H1 (cell line): ENCODE measurements around the gene SPATA31E1. TPM values are rescaled to one million over a fixed set of nuclear protein-coding genes. Genes with fewer than 3 reads are reported as not detected.

Source experiments
- CBX8 ChIP-seq: fragments of 300-800, 300-1000 bp; sonication (generic); IDR thresholded peaks from 2 replicates; pipeline ENCODE4 v1.7.1; 2016; ENCODE audit warnings: low read depth, low read length, borderline replicate concordance
- CHD1 ChIP-seq: IDR thresholded peaks from 2 replicates; pipeline ENCODE4 v1.6.1; 2012; ENCODE audit warnings: low read depth, low read length, improper control_type of control experiment
- NRF1 ChIP-seq: IDR thresholded peaks from 2 replicates; pipeline ENCODE4 v1.6.1; 2011; ENCODE audit warnings: mild to moderate bottlenecking, low read depth, low read length, improper control_type of control experiment
- SP4 ChIP-seq: IDR thresholded peaks from 2 replicates; pipeline ENCODE4 v1.6.1; 2012; ENCODE audit warnings: low read length, inconsistent platforms
- SUZ12 ChIP-seq: fragments of 200-600 bp; sonication (generic); IDR thresholded peaks from 2 replicates; pipeline ENCODE4 v1.6.1; 2012; ENCODE audit warnings: mild to moderate bottlenecking, inconsistent platforms, low read length, moderate library complexity, mixed read lengths
- TAF7 ChIP-seq: optimal IDR thresholded peaks from 2 replicates; pipeline ENCODE3; 2011; ENCODE audit warnings: low read depth, mild to moderate bottlenecking, inconsistent platforms, low read length, moderate library complexity, borderline replicate concordance
- TCF12 ChIP-seq: IDR thresholded peaks from 2 replicates; pipeline ENCODE4 v1.6.1; 2011; ENCODE audit warnings: low read depth, mild to moderate bottlenecking, low read length
- YY1 ChIP-seq: IDR thresholded peaks from 2 replicates; pipeline ENCODE4 v1.6.1; 2011; ENCODE audit warnings: low read depth, mild to moderate bottlenecking, low read length
- ZNF274 ChIP-seq: IDR thresholded peaks from 2 replicates; pipeline ENCODE4 v1.7.0; 2012; ENCODE audit warnings: low read length, borderline replicate concordance; ENCODE audit errors: extremely low read depth
- polyA plus RNA-seq, 7 experiments: library from polyadenylated mRNA; depleted of rRNA in 3 of 7; stranded (reverse) in 5 of 7; unstranded in 2 of 7; fragments of >200 nt in 5 of 7; fragments of 200-250 nt in 2 of 7; gene quantifications; 1 replicate in 5 of 7; 2 replicates in 1 of 7; 4 replicates in 1 of 7; pipeline versions ENCODE4 v1.2.1 to v1.2.3, GENCODE V29; 2011 to 2013; ENCODE audit warnings: missing spikeins in 2 of 7, mixed read lengths in 2 of 7
- total RNA-seq: library from RNA; stranded (reverse); fragmentation: NEBNext Ultra II Directional; extraction: Animal tissue kit (Norgen Biotek cat#: 25700); gene quantifications from 2 replicates; pipeline ENCODE4 v1.2.1, GENCODE V29; 2021
- TF ChIP-seq, protein P1 (sequence below): fragments of 300-600 bp; sonication (generic); IDR thresholded peaks from 2 replicates; pipeline ENCODE4 v1.7.1; 2012; ENCODE audit warnings: low read length, moderate library complexity, mild to moderate bottlenecking, inconsistent platforms; ENCODE audit not compliant: insufficient replicate concordance
- TF ChIP-seq, protein P2 (sequence below): IDR thresholded peaks from 2 replicates; pipeline ENCODE4 v1.6.1; 2012; ENCODE audit warnings: low read length, inconsistent platforms

SPATA31E1 gene
- total and polyA plus RNA-seq, 2 of the 8 experiments (the other 6 are each of a cell fraction or from before 2014, with no cell fraction given): 0.05 to 0.09 TPM

DNA sequence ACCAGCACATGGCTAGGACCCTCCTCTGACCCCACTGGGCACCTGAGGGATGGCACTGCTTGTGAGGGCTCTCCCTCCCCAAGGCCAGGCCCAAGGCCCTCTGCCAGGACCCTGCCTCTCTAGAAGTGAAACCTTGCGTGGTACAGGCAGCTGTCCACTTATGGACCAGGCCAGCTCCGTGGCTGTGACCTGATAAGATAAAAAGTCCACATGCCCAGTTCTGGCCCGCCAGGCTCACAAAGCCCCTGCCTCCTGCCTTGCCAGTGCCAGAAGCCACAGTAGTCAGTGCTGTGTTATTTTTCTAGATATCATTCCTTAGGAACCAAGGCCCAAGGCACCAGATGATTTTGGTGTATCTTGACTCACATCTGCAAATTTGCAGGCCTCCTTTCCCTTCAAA is 14.0 kb upstream of the SPATA31E1 start (continued):
- TF ChIP-seq, protein P1, sequence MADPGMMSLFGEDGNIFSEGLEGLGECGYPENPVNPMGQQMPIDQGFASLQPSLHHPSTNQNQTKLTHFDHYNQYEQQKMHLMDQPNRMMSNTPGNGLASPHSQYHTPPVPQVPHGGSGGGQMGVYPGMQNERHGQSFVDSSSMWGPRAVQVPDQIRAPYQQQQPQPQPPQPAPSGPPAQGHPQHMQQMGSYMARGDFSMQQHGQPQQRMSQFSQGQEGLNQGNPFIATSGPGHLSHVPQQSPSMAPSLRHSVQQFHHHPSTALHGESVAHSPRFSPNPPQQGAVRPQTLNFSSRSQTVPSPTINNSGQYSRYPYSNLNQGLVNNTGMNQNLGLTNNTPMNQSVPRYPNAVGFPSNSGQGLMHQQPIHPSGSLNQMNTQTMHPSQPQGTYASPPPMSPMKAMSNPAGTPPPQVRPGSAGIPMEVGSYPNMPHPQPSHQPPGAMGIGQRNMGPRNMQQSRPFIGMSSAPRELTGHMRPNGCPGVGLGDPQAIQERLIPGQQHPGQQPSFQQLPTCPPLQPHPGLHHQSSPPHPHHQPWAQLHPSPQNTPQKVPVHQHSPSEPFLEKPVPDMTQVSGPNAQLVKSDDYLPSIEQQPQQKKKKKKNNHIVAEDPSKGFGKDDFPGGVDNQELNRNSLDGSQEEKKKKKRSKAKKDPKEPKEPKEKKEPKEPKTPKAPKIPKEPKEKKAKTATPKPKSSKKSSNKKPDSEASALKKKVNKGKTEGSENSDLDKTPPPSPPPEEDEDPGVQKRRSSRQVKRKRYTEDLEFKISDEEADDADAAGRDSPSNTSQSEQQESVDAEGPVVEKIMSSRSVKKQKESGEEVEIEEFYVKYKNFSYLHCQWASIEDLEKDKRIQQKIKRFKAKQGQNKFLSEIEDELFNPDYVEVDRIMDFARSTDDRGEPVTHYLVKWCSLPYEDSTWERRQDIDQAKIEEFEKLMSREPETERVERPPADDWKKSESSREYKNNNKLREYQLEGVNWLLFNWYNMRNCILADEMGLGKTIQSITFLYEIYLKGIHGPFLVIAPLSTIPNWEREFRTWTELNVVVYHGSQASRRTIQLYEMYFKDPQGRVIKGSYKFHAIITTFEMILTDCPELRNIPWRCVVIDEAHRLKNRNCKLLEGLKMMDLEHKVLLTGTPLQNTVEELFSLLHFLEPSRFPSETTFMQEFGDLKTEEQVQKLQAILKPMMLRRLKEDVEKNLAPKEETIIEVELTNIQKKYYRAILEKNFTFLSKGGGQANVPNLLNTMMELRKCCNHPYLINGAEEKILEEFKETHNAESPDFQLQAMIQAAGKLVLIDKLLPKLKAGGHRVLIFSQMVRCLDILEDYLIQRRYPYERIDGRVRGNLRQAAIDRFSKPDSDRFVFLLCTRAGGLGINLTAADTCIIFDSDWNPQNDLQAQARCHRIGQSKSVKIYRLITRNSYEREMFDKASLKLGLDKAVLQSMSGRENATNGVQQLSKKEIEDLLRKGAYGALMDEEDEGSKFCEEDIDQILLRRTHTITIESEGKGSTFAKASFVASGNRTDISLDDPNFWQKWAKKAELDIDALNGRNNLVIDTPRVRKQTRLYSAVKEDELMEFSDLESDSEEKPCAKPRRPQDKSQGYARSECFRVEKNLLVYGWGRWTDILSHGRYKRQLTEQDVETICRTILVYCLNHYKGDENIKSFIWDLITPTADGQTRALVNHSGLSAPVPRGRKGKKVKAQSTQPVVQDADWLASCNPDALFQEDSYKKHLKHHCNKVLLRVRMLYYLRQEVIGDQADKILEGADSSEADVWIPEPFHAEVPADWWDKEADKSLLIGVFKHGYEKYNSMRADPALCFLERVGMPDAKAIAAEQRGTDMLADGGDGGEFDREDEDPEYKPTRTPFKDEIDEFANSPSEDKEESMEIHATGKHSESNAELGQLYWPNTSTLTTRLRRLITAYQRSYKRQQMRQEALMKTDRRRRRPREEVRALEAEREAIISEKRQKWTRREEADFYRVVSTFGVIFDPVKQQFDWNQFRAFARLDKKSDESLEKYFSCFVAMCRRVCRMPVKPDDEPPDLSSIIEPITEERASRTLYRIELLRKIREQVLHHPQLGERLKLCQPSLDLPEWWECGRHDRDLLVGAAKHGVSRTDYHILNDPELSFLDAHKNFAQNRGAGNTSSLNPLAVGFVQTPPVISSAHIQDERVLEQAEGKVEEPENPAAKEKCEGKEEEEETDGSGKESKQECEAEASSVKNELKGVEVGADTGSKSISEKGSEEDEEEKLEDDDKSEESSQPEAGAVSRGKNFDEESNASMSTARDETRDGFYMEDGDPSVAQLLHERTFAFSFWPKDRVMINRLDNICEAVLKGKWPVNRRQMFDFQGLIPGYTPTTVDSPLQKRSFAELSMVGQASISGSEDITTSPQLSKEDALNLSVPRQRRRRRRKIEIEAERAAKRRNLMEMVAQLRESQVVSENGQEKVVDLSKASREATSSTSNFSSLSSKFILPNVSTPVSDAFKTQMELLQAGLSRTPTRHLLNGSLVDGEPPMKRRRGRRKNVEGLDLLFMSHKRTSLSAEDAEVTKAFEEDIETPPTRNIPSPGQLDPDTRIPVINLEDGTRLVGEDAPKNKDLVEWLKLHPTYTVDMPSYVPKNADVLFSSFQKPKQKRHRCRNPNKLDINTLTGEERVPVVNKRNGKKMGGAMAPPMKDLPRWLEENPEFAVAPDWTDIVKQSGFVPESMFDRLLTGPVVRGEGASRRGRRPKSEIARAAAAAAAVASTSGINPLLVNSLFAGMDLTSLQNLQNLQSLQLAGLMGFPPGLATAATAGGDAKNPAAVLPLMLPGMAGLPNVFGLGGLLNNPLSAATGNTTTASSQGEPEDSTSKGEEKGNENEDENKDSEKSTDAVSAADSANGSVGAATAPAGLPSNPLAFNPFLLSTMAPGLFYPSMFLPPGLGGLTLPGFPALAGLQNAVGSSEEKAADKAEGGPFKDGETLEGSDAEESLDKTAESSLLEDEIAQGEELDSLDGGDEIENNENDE: no peak
- TF ChIP-seq NRF1 (no peak), SP4 (no peak), ZNF274 (no peak), TCF12 (no peak), CBX8 (no peak), SUZ12 (no peak), CHD1 (no peak), YY1 (no peak), TAF7 (no peak)
- TF ChIP-seq, protein P2, sequence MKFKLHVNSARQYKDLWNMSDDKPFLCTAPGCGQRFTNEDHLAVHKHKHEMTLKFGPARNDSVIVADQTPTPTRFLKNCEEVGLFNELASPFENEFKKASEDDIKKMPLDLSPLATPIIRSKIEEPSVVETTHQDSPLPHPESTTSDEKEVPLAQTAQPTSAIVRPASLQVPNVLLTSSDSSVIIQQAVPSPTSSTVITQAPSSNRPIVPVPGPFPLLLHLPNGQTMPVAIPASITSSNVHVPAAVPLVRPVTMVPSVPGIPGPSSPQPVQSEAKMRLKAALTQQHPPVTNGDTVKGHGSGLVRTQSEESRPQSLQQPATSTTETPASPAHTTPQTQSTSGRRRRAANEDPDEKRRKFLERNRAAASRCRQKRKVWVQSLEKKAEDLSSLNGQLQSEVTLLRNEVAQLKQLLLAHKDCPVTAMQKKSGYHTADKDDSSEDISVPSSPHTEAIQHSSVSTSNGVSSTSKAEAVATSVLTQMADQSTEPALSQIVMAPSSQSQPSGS: no peak
